Stimulated activated CD8-positive, alpha-beta memory T cell treated with anti-CD3 and anti-CD28 coated beads, Interleukin-2, amount 100 ng/mL, for 48 hours (primary cell): ENCODE measurements around the gene KCNQ1.

ENCODE experiments used
- DNase-seq, 2 donors: peaks; one replicate each; pipeline ENCODE4 v3.0.0-alpha.2; 2020; ENCODE audit warnings: low read depth in 2 of 2

Gene KCNQ1

DNA sequence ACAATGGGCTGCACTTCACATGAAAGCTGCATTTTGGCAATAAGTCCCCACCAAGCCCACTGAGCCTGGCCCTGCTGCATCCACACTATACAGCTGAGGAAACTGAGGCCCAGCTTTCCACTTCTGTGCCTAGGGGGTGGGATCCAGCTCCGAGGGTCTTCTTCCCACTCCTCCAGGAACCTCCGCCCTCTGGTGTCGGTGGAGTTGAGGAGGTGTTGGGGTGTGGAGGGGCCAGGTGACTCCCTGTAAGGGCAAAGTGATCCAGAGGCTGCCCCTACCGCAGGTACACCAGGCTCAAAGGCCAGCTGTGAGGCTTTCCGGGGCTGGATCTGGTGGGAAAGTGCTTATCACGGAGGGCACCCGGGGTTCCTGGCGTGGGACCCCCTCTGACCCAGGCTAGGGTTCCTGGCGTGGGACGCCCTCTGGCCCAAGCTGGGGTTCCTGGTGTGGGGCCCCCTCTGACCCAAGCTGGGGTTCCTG, 125.0 kb downstream of the KCNQ1 start:
- no peak for DNase-seq

DNA sequence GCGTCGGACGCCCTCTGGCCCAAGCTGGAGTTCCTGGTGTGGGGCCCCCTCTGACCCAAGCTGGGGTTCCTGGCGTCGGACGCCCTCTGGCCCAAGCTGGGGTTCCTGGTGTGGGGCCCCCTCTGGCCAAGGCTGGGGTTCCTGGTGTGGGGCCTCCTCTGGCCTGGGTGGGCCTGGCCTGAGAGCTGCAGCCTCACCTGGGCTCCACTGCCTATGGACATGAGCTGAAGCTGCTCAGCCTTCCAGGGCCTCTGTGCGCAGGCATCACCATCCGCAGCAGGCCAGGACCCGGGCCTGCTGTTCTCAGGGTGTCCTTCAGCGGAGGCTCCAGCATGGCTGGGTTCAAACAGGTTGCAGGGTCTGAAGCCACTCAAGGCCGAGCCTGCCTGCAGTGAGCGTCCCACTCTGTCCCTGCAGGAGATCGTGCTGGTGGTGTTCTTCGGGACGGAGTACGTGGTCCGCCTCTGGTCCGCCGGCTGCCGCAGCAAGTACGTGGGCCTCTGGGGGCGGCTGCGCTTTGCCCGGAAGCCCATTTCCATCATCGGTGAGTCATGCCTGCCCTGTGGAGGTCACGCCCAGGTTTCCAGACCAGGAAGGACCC, 125.5 kb downstream of the KCNQ1 start:
- no peak for DNase-seq

DNA sequence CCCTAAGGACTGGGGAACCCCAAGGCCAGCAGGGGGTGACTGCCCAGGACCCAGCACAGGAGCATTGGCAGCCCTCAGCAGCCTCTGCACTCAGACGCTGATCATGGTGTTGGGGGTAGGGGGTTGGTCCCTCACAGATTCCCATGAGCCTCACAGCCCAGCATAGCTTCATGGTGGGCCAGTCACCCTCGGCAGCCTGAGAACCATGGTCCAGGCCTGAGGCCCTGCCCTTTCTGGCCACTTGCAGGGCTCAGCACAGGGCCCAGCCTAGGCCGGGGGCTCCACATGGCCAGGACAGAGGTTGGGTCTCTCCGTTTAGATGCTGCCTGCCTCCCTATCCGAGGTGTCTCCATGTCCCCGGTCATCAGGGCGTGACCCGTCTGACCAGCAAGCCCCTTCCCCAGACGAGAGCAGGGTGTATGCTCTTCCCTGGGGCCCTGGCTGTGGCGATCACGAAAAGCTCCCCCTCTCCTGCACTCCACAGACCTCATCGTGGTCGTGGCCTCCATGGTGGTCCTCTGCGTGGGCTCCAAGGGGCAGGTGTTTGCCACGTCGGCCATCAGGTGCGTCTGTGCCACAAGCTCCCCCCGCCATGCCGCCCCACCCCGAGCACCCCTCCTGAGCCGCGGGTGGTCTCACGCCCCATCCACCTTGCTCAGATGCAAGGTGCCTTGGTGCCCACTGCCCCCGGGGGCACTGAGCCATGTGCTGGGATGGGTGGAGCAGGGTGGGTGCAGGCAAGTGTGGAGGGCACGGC, 126.2 kb downstream of the KCNQ1 start:
- no peak for DNase-seq

DNA sequence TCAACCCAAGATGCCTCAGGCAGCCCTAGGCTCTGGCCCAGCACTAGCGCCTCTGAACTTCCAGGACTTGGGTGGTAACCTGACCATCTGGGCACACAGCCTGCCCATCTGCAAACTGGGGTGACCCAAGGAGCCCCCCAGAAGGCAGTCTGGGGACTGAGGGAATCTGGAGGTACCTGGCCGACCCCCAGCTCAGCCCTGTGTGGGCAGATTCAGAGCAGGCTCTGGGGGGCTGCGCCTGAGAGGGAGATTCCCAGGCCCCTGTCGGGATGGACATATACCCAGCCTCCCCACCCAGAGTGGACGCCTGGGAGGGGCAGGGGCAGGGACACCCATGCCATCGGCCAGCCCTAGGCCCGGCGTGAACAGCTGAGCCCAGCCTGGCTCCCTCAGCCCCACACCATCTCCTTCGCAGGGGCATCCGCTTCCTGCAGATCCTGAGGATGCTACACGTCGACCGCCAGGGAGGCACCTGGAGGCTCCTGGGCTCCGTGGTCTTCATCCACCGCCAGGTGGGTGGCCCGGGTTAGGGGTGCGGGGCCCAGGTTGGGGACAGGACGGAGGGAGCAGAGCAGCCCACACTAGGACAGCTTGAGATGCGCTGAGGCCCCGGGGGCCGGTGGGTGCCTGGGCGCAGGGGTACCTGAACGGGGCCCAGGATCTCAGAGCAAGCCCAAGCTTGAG, 126.9 kb downstream of the KCNQ1 start:
- no peak for DNase-seq

DNA sequence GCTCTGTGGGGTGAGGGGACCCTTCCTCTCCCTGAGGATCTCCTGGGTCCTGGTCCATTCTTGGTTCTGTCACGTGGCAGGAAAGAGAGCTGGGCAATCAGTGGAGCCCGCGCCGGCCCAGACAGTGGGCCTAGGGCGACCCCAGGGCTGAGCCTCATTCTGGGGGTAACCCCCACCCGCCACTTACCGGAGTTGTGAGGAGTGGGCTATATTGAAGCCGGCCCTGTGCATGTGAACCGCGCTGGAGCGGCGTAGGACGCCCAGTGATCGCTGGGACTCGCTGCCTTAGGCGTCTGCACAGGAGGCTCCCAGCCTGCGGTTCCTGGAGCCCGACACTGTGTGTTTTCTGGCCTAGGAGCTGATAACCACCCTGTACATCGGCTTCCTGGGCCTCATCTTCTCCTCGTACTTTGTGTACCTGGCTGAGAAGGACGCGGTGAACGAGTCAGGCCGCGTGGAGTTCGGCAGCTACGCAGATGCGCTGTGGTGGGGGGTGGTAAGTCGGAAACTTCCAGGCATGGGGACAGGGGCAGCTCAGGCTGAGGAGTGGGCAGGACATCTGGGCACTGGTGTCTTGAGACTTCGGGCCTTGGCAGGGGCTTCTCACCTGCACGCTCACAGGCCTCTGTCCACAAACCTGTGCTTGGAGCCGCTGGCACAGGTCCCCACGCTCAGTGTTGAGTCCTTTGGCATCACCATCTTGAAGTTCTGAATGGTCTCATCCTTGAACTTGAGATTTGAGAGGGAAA, 127.9 kb downstream of the KCNQ1 start:
- no peak for DNase-seq

DNA sequence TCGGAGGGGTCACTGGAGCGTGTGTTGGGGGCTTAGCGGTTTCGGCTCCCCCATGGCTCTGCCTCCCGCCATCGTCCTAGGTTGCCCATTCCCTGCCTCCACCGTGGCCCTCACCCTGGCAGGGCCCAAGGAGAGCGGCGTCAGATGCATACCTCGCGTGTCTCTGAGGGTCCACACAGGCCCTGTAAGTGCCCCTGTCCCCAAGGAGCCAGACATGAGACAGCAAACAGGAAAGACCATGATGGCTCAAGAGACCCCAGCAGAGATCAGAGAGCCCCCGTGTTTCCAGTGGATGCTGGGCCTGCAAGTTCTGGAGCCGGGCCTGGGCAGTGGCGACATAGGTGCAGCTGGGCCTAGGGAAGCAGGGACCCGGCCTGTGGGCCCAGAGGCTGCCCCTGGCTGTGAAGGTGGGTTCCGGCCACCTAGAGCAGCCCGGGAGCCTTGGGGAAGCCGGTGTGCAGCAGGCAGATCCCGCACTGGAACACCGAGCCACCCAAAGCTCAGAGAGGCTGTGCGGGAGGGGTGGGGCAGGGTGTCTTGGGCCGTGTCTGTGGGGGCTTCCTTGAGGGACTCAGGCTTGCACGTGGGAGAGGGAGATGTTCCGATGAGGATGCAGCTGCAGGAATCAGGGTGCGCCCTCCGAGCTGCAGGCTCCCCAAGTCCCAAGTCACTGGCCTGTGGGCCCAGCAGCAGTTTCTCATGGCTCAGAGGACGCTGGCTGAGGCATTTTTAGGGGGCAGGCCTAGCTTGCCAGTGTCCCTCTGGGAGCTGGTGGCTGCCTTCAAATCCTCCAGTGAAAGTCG, 128.6 kb downstream of the KCNQ1 start:
- no peak for DNase-seq

DNA sequence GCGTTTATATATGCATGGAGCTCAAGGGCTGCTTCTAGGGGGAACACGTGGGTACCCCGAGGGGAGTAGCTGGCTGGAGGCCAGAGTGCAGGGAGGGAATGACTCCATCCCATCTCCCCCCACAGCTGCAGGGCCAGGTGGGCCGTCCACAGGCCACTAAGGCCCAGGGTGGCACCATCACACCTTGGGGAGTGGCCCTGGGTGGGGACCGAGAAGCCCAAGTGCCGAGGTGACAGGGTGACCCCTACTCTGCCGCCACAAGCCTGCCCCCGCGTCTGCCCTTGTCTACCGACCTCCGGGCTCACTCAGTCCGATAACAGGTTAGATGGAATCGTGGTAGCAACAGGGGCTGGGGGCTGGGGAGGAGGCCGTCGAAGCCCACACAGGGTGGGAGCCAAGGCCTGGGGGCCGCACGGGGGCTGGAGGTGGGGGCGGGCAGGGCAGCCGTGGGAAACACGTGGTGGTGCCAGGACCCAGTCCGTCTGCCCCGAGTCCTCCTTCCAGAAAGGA, 129.3 kb downstream of the KCNQ1 start:
- DNase-seq = no peak

DNA sequence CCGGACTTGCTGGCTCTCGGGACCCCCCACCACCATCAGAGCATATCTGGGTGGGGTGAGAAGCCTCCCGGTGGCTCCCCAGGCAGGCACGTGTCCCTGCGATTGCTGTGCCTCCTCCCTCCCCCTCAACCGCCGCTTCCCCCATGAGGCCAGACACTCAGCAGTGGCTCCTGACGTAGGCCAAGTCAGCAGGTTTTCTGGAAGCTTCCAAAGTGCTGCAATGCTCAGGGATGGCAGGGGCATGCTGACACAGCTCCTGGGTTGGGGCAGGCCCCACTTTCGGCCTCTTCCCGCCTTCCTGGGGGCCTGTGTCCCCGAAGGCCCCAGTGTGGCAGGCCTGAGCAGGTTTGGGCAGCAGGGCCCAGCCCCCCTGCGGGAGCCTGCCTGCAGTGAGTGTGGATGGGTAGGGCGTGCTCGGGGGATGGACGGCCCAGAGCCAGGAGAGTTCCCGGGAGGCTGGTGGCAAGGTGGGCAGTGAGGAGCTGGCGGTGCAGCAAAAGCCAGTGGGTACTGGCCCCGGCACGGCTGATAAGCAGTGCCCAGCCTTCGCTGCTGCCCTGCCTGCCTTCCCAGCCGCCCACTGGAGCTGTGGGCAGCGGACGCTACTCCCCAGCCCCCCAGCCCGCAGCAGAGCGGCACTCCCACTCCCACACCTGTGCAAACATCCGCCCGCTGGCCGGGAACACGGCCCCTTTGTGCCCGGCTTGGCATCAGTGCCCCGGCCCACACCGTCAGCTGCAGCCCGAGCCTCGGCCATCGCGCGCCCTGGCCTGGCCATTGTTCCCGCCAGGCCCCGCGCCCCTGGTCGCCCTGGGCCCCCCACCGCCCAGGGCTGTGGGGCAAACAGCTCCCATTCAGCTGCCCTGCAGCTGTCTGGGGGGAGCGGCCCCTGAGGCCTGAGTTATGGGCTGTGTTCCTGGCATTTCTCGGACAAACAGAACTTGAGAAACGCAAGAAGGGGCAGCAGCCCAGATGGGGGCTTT, 130.0 kb downstream of the KCNQ1 start:
- no peak for DNase-seq

DNA sequence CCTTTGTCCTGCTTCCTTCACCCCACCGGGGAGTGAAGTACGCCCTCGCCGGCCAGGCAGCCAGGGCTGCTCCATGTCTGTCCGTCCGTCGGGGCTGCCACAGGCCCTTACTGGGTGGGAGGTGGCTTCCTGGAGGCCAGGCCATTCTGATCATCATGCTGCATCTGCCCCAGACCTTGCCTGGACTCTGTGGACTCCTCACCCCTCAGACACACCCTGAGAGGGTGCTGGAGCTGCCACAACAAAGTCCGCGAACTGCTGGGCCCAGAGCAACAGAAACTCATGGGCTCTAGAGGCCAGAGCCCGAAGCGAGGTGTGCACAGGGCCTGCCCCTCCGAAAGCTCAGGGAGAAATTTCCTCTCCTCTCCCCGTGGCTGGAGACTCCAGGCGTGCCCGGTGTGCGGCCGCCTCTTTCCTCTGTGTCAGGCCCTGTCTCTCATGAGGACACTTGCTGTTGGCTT, 130.8 kb downstream of the KCNQ1 start:
- DNase-seq = no peak

DNA sequence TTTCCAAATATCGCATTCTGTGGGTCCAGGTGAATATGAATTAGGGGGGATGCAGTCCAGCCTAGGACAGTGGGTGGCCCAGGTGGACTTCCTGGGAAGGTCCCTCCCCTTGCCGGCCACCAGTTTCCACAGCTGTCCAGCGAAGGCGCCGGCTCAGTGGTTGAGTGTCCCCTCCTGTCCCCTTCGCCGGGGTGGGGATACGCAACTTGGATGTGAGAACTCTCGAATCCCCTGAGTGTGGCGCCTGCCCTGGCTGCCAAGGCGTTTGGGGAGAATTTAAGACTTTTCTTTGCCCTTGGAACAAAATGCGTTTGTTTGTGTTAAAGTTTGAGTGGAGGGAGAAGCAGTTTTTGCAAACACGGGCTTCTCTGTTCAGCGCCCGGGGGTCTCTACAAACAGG, 131.3 kb downstream of the KCNQ1 start:
- DNase-seq = no peak

DNA sequence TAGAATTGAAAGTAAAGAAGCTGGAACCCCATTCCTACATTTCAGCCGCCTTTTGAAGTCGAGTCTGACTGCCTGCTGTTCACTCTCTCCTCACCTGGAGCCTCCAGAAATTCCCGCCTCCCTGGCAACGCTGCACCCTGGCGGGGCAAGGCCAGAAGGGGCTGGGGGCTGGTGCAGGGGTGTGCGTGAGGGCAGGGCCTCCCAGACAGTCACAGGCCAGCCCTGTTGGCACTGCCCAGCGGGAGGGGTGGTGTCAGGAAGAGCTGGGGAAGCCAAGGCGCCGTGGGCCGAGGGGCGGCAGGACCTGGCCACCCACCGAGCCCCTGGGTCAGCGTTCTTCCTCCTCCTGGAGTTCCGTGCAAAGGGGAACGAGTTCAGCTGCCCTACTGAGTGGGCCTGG, 131.7 kb downstream of the KCNQ1 start:
- DNase-seq = no peak

DNA sequence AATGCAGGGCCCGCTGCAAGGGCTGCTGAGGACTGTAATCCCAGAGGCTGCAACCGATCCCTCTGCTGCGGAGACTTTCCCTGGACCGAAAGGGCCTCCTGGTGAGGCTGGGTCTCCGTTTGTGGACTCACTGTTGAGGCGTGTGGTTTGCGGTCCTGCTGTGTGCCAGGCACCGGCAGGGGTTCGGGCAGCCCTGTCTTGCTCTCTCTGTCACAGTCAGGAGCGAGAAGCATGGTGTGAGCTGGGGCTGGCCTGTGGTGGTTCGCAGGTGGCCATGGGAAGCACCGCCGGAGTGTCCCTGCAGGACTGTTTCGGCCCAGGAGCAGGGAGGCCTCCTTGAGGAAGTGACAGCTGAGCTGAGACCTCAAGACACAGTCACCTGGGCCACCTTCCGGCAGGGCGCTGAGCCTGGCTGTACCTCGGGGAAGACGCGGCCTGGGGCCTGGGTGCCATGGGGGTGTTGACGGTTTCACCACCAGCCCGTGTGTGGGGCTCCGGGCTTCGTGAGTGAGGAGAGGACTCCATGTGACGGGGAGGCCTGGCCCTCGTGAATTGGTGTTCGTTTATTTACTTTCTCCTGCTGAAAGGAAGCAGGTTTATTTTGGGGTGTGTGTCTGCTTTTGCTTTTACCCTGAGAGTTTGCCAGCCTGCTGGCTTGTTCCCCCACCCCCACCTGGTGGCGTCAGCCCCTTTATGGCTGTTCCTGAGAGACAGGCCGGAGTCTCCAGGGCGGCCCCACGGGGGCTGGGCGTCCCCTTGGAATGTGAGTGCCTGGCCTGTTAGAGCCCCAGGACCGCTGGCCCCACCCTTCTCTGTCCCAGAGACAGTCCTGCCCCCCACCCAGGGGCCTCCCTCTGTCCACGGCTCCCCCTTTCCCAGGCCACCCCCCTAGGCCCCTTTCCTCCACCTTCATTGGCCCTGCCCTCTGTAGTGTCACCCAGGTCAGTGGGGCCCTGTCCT, 132.5 kb downstream of the KCNQ1 start:
- DNase-seq = no peak

DNA sequence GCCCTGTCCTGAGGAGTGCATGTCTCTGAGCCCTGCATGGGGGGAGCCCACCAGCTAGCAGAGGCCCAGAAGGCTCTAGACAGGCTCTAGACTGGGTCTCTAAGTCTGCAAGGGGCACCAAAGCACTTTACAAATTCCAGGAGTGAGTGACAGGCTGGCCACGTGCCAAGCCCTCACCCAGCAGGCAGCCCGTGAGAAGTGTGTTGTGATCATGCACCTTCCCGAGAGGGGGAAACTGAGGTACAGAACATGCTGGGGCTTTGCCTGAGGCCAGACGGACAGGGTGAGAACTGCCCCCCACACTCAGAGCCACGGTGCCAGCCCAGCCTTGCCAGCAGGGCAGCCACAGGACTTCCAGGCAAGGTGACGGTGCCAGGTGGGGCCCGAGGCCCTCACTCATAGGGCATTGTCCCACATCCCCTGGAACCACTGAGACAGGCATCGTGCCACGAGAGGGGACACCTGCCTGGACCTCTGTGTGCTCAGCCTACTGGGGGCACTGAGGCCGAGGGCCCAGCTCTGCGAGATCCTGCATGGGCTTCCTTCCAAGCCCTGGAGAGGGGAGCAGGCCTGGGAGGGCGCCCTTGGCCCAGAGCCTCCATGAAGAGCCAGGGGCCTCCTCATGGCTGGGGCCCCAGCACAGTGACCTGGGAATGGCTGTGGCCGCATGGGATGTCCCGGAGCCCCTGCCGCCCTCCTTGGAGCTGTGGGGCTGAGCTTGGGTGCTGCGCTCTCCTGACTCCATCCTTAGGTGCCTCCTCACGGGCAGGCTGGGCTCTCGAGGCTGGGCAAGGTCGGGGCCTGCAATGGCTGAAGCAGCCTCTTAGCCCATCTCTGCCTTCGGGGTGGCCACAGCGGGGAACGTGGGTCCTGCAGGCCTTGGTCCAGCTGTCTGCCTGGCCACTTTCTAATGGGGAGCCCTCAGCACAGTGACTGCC, 133.5 kb downstream of the KCNQ1 start:
- no peak for DNase-seq

DNA sequence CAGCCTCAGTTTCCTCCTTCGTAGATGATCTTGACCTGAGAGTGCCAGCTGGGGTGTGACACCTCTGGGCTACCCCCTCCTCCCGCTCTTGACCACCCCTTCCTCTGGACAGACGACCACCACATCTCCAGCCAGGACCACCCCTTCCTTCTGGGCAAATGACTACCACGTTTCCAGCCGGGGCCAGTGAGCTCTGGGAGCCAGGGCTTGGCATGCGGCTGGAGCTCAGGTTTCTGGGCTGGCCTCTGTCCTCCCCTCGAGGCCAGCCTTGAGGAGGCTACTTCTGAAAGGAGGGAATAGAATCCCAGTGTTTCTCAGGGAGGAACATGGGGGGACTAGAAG, 134.1 kb downstream of the KCNQ1 start:
- DNase-seq = no peak

DNA sequence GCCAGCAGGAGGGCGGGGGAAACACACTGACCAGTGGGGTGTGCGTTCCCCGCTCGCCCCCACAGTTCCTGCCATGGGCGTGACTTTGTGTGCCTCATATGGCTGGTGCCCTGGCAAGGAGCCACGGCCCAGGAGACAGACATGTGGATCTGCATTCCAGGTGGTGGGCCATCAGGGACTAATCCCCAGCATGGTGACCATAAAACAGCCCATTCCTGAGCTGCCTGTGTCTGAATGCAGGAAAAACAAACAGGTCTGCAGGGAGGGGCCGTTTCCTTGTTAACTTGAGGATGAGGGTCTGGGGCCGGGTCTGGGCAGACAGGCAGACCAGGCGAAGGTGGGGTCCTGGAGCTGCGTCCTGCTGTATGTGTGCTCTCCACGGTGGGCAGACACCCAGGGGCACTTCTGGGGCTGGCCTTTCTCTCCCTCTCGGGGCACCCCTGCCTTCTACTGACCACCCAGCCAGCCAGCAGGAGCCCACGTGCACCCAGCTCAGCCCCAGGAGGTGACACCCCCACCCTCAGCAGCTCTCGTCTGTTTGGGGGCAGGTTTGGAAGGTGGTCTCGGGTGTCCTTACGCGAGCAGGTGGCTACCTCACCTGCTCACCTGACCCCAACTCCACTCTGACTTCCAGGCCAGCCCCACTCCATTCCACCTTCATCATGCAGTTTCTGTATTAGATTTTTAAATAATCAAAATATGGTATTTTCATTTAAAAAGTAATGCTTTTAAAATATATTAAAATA, 134.7 kb downstream of the KCNQ1 start:
- DNase-seq = no peak

DNA sequence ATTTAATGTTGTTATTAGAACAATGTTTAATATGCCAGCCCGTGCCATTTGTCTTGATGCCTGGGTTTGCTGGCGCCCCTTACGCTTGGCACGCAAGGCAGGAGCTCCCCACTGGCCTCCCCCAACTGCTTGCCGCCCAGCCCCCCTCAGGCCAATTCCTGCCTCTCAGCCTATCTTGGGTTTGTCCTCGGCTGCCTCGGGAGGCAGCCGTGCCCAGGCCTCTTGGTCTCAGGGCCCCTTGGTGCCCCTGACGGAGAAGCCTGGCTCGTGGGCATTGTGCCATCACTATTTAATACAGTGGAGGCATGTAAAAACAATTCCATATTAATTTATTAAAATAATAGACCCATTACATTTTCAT, 135.2 kb downstream of the KCNQ1 start:
- no peak for DNase-seq

DNA sequence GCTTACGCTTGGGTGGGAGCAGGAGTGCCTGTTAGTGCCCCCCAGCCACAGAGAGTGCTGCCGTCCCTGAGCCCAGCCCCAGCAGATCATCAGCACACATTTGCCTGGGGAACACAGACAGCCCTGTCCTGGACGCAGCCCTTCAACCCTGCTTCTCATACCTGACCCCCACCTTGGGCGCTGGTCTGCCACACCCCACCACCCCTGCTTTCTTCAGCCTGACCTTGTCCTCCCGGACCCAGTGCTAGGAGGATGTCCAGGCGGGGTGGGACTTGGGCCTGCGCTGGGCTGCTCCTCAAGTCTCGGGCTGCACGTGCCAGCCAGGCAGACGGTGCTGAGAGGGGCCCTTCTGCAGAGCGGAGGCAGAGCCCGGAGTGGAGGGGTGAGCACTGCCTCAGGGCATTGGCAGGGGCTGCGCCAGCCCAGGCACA, 135.8 kb downstream of the KCNQ1 start:
- no peak for DNase-seq
